ENCODE measurements around the gene RASSF1. TPM values are rescaled to one million over a fixed set of nuclear protein-coding genes. Genes with fewer than 3 reads are reported as not detected.

RASSF1 gene
- total RNA-seq, 1 donor from 2014 or later = 34.9 TPM

DNA sequence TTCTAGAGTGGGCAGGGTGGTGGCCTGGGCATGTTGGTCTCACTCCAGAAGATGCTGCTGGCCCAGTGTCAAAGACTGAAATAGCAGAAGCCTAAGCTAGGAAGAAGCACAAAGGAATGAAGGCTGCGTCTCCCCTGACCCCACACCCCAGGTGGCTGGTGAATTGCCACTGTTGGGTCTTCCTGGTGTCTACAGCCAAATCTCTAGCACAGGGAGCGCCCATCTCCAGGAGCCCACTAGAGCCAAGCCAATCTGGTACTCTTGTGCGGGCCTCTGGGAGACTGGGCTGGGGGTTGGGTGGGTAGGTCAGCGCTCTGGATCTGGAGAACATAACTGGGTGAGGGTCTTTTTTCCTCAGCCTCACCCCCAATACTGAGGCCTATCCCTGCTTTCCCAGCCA is 13.5 kb downstream of the RASSF1 start:
- intact Hi-C loops (cut with DNase I) = no loop called here
- TF ChIP-seq, protein P1, sequence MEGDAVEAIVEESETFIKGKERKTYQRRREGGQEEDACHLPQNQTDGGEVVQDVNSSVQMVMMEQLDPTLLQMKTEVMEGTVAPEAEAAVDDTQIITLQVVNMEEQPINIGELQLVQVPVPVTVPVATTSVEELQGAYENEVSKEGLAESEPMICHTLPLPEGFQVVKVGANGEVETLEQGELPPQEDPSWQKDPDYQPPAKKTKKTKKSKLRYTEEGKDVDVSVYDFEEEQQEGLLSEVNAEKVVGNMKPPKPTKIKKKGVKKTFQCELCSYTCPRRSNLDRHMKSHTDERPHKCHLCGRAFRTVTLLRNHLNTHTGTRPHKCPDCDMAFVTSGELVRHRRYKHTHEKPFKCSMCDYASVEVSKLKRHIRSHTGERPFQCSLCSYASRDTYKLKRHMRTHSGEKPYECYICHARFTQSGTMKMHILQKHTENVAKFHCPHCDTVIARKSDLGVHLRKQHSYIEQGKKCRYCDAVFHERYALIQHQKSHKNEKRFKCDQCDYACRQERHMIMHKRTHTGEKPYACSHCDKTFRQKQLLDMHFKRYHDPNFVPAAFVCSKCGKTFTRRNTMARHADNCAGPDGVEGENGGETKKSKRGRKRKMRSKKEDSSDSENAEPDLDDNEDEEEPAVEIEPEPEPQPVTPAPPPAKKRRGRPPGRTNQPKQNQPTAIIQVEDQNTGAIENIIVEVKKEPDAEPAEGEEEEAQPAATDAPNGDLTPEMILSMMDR (IDR thresholded peaks at IDR 0.05) = no peak
- H3K4me3 ChIP-seq = peak overlapping the region; percentile 81 to 95
- H3K9me3 ChIP-seq = no peaks in the 10 kb centered on the region
- H3K36me3 ChIP-seq = peaks cover 28 to 44% of the 10 kb centered on the region in 2 donors
- H3K4me1 ChIP-seq = peaks cover 5 to 20% of the 10 kb centered on the region in 2 donors
- DNase-seq (ENCODE audit: low spot score in 2 of 2) = no peak
- H3K27ac ChIP-seq = peak overlapping the region; percentile 84 to 89
- no peaks in the 10 kb centered on the region for H3K27me3 ChIP-seq

DNA sequence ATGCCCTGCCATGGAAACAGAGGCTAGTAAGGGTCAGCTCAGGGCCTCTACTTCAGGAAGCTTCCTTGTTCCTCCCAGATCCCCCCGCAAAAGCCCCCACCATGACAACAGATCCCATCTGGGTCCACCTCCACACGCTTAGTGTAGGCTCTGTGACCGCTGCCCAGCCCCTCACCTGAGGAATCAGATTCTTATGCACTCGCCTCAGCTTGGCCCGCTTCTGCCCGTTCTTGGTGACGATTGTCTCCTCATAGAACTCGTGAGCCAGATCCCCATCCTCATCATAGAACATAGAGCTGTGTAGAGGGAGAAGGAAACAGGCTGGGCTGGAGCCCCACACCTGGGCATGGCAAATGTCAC is 14.5 kb downstream of the RASSF1 start:
- peaks cover 18 to 34% of the 10 kb centered on the region in 2 donors for H3K36me3 ChIP-seq
- intact Hi-C loops (cut with DNase I) = no loop called here
- no peaks in the 10 kb centered on the region for H3K9me3 ChIP-seq
- H3K4me3 ChIP-seq = no peak overlapping the region
- H3K4me1 ChIP-seq = peaks cover 5 to 23% of the 10 kb centered on the region in 2 donors
- no peak for DNase-seq (ENCODE audit: low spot score in 2 of 2)
- H3K27me3 ChIP-seq = no peaks in the 10 kb centered on the region
- TF ChIP-seq, protein P1 (IDR thresholded peaks at IDR 0.05) = no peak
- no peak overlapping the region for H3K27ac ChIP-seq

DNA sequence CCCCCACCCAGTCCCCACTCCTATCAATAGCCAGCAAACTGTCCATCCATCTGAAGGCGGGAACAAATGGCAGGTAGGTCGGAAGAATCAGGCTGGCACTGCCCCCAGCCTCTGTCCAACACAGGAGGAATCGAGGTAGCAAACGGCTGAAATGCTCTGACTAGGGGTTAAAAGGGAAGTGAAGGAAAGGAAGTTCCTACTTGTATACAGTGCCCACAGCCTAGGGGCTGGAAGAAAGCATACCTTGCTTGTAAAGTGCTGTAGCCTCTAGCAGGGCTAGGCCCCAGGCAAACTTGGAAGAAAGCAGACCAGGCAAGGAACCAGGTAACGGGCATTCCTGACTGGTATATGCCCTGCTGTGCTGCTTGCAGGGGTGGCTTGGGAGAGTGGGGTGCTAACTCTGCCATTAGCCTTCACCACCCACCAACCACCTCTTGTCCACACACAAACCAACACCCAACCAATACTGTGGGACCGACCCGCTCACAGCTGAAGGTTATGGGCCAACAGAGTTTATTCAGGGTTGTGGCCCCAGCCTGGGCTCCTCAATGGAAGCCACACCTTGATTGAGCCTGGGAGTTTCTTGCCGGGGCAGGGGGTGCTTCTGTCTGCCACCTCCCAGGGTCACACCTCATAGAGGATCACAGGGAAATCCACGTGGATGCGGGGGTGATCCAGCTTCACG is 15.0 kb downstream of the RASSF1 start:
- DNase-seq (ENCODE audit: low spot score in 2 of 2) = no peak
- TF ChIP-seq, protein P1 (IDR thresholded peaks at IDR 0.05) = no peak
- Histone ChIP-seq H3K4me1 (peaks cover 5 to 24% of the 10 kb centered on the region in 2 donors), H3K4me3 (no peak overlapping the region), H3K27me3 (no peaks in the 10 kb centered on the region), H3K27ac (peak overlapping the region in 1 of 2 donors; percentile 24), H3K36me3 (peaks cover 13 to 29% of the 10 kb centered on the region in 2 donors), H3K9me3 (no peaks in the 10 kb centered on the region)
- intact Hi-C loops (cut with DNase I) = no loop called here

DNA sequence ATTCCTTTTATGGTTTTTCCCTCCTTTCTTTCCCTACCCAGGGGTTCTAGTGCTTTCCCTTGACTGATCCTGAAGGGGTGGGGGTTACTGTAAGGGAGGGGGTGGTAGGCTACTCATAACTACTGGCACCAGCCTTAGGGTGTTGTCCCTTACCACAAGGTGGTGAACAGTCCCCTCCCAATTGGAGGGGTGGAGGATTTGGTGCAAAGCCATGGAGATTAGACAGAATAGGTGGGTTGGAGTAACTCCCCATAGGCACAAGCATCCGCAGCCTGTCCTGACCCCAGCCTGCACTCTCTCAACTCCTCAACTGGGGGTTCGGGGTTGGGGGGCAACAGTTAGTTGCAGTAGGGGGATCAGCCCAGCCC is 15.5 kb downstream of the RASSF1 start:
- intact Hi-C loops (cut with DNase I) = no loop called here
- TF ChIP-seq, protein P1 (IDR thresholded peaks at IDR 0.05) = no peak
- H3K9me3 ChIP-seq = no peaks in the 10 kb centered on the region
- DNase-seq (ENCODE audit: low spot score in 2 of 2) = no peak
- peaks cover 8 to 24% of the 10 kb centered on the region in 2 donors for H3K36me3 ChIP-seq
- H3K27me3 ChIP-seq = no peaks in the 10 kb centered on the region
- H3K4me1 ChIP-seq = peaks cover 8 to 30% of the 10 kb centered on the region in 2 donors
- no peak overlapping the region for H3K27ac ChIP-seq
- no peak overlapping the region for H3K4me3 ChIP-seq

DNA sequence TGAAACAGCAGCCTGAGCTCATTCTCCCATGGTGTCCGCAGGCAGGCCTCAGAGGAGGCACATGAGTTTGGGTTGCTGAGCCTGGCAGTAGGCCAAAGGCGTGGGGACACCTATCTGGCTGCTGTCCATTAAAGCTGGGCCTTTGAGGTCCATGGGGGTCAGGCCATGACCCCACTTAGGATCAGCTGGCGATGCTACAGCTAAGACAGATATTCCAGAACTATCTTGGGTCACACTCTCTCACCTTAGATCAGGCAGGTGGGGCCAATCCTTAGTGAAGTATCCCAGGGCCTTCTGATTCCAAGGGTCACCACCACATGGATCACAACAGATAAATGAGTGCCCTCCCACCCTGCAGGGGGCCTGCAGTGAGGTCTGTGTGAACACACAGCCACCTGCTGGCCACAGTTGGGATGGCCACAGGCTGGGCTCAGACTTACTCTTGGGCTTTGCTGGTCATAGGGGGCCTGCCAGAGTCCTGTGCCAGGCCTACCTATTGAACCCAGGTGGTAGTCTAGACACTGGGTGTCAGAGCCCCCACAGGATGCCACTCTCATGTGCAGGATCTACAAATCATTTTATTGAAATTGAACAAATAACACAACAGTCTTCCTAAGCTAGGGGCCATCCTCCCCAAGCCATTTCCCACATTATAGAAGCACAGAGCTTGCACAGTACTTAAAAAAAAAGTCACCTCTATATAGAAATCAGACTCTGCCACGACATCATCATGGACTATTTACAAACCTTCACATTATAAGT is 16.1 kb downstream of the RASSF1 start:
- peaks cover 12 to 34% of the 10 kb centered on the region in 2 donors for H3K4me1 ChIP-seq
- no peaks in the 10 kb centered on the region for H3K9me3 ChIP-seq
- TF ChIP-seq, protein P1 (IDR thresholded peaks at IDR 0.05) = peak; percentile 64 to 73 (median 68)
- H3K36me3 ChIP-seq = peaks cover 2 to 18% of the 10 kb centered on the region in 2 donors
- peak overlapping the region in 1 of 2 donors; percentile 41 for H3K27ac ChIP-seq
- DNase-seq (ENCODE audit: low spot score in 2 of 2) = peak in 1 of 2 donors; percentile 80
- H3K27me3 ChIP-seq = no peaks in the 10 kb centered on the region
- no peak overlapping the region for H3K4me3 ChIP-seq
- intact Hi-C loops (cut with DNase I) = no loop called here

Data from ascending aorta (tissue), 2 donors.